K562 (cell line): ENCODE results near the gene AFF1. TPM values are rescaled to one million over a fixed set of nuclear protein-coding genes. Genes with fewer than 3 reads are reported as not detected.
A peak's percentile ranks its signal among the peaks of the same experiment; 100 is the strongest.

ENCODE experiments used
- BHLHE40 ChIP-seq: IDR thresholded peaks from 2 replicates; pipeline ENCODE4 v1.6.1; 2011; ENCODE audit warnings: low read length, improper control_type of control experiment
- ETV5 ChIP-seq: sonication (generic); formaldehyde crosslinking; IDR thresholded peaks from 2 replicates; pipeline ENCODE4 v1.4.0; 2020; ENCODE audit warnings: low read depth, mild to moderate bottlenecking, missing genetic modification reagents
- FOXJ2 ChIP-seq: fragments of 200-800 bp; sonication (Bioruptor generic); IDR thresholded peaks from 2 replicates; pipeline ENCODE4 v1.6.1; 2016; ENCODE audit warnings: missing genetic modification characterization, missing compliant biosample characterization
- FOXK2 ChIP-seq, 2 experiments: fragments of 450-650 bp; IDR thresholded peaks in 1 of 2; conservative IDR thresholded peaks in 1 of 2; 2 replicates each; pipeline ENCODE4 v1.6.1; 2016; ENCODE audit warnings: low read depth in 2 of 2, mild to moderate bottlenecking in 1 of 2
- GATA2 ChIP-seq: sonication (generic); formaldehyde crosslinking; IDR thresholded peaks from 2 replicates; pipeline ENCODE4 v1.4.0; 2020; ENCODE audit warnings: mild to moderate bottlenecking, missing genetic modification reagents
- MCM3 ChIP-seq: fragments of 450-650 bp; IDR thresholded peaks from 2 replicates; pipeline ENCODE4 v1.6.1; 2016
- MEIS2 ChIP-seq: fragments of 450-650 bp; IDR thresholded peaks from 2 replicates; pipeline ENCODE4 v1.6.1; 2014; ENCODE audit warnings: mild to moderate bottlenecking; ENCODE audit not compliant: partially characterized antibody
- NCOA1 ChIP-seq: fragments of 450-650 bp; IDR thresholded peaks from 2 replicates; pipeline ENCODE4 v1.6.1; 2016; ENCODE audit warnings: low read depth
- NCOA2 ChIP-seq, 2 experiments: fragments of 450-650 bp; IDR thresholded peaks; 2 replicates each; pipeline ENCODE4 v1.6.1; 2018; ENCODE audit warnings: mild to moderate bottlenecking in 2 of 2, moderate library complexity in 1 of 2; ENCODE audit not compliant: partially characterized antibody in 2 of 2
- NR2C2 ChIP-seq, 2 experiments: fragments of 200-800 bp in 1 of 2; sonication (Bioruptor generic) in 1 of 2; sonication (generic) in 1 of 2; formaldehyde crosslinking in 1 of 2; IDR thresholded peaks; 2 replicates each; pipeline versions ENCODE4 v1.6.1 to v1.8.0; 2016 to 2022; ENCODE audit warnings: mild to moderate bottlenecking in 1 of 2, missing compliant biosample characterization in 1 of 2, missing genetic modification characterization in 1 of 2, missing genetic modification reagents in 1 of 2
- PBX2 ChIP-seq, 2 experiments: IDR thresholded peaks in 1 of 2; conservative IDR thresholded peaks in 1 of 2; 2 replicates each; pipeline ENCODE4 v1.6.1; 2016; ENCODE audit warnings: low read depth in 2 of 2, mild to moderate bottlenecking in 1 of 2, missing compliant biosample characterization in 1 of 2, missing genetic modification characterization in 1 of 2, moderate library complexity in 1 of 2
- PHTF2 ChIP-seq: fragments of 250-450 bp; sonication (Bioruptor Pico); IDR thresholded peaks from 2 replicates; pipeline ENCODE4 v1.5.0; 2021; ENCODE audit warnings: mild to moderate bottlenecking
- RFX1 ChIP-seq: fragments of 450-650 bp; IDR thresholded peaks from 2 replicates; pipeline ENCODE4 v1.6.1; 2016; ENCODE audit warnings: mild to moderate bottlenecking, moderate library complexity
- SAP30 ChIP-seq: fragments of 200-600 bp; sonication (generic); IDR thresholded peaks from 2 replicates; pipeline ENCODE4 v1.6.1; 2012; ENCODE audit warnings: borderline replicate concordance, low read depth, mild to moderate bottlenecking, moderate library complexity, low read length, control low read depth, inconsistent platforms; ENCODE audit not compliant: insufficient read depth, poor library complexity, severe bottlenecking
- TCF3 ChIP-seq: sonication (generic); formaldehyde crosslinking; IDR thresholded peaks from 2 replicates; pipeline ENCODE4 v1.4.0; 2020; ENCODE audit warnings: mild to moderate bottlenecking, missing genetic modification reagents
- TFAM ChIP-seq: fragments of 250-450 bp; sonication (Bioruptor Pico); conservative IDR thresholded peaks from 2 replicates; pipeline ENCODE4 v1.5.0; 2021; ENCODE audit warnings: mild to moderate bottlenecking, moderate library complexity
- TOE1 ChIP-seq, 2 experiments: fragments of 450-650 bp in 1 of 2; sonication (generic) in 1 of 2; formaldehyde crosslinking in 1 of 2; IDR thresholded peaks; 2 replicates each; pipeline versions ENCODE4 v1.7.1 to v1.8.0; 2016 to 2022; ENCODE audit warnings: borderline replicate concordance in 2 of 2, mild to moderate bottlenecking in 2 of 2, antibody characterized with exemption in 1 of 2, inconsistent platforms in 1 of 2, low read depth in 1 of 2, missing genetic modification reagents in 1 of 2, moderate library complexity in 1 of 2
- ZBTB8A ChIP-seq: fragments of 450-650 bp; IDR thresholded peaks from 2 replicates; pipeline ENCODE4 v1.6.1; 2018; ENCODE audit warnings: mild to moderate bottlenecking, moderate library complexity; ENCODE audit not compliant: partially characterized antibody
- ZNF655 ChIP-seq: fragments of 250-450 bp; sonication (Bioruptor Pico); IDR thresholded peaks from 2 replicates; pipeline ENCODE4 v1.5.0; 2021
- ZSCAN29 ChIP-seq: fragments of 450-650 bp; IDR thresholded peaks from 2 replicates; pipeline ENCODE4 v1.6.1; 2017
- polyA plus RNA-seq, 8 experiments: library from polyadenylated mRNA; depleted of rRNA in 4 of 8; stranded (reverse) in 5 of 8; unstranded in 3 of 8; fragments of >200 nt; fragmentation: Nextera tagmentation in 2 of 8; fragmentation: Illumina TruSeq in 1 of 8; extraction: Ambion mirVana in 2 of 8; extraction: Trizol in 1 of 8; gene quantifications; 2 replicates each; pipeline versions ENCODE4 v1.2.1 to v1.2.3, GENCODE V29; 2011 to 2014; ENCODE audit warnings: inconsistent platforms in 1 of 8, missing spikeins in 1 of 8
- total RNA-seq, 7 experiments: library from RNA; depleted of rRNA in 6 of 7; stranded (reverse); fragments of >200 nt in 6 of 7; fragmentation: Illumina TruSeq in 2 of 7; extraction: Trizol in 2 of 7; gene quantifications; 2 replicates each; pipeline versions ENCODE4 v1.2.1 to v1.2.3, GENCODE V29; 2011 to 2021; ENCODE audit warnings: low replicate concordance in 1 of 7
- TF ChIP-seq, protein P1 (sequence below): fragments of 450-650 bp; IDR thresholded peaks from 2 replicates; pipeline ENCODE4 v1.6.1; 2016

The AFF1 gene
- total and polyA plus RNA-seq, 9 of the 15 experiments (the other 6 are each of a cell fraction or from before 2014, with no cell fraction given): 4.1 to 47.5 (median 17.2) TPM

- TF ChIP-seq, protein P1, sequence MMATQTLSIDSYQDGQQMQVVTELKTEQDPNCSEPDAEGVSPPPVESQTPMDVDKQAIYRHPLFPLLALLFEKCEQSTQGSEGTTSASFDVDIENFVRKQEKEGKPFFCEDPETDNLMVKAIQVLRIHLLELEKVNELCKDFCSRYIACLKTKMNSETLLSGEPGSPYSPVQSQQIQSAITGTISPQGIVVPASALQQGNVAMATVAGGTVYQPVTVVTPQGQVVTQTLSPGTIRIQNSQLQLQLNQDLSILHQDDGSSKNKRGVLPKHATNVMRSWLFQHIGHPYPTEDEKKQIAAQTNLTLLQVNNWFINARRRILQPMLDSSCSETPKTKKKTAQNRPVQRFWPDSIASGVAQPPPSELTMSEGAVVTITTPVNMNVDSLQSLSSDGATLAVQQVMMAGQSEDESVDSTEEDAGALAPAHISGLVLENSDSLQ: peak; percentile 82
- TF ChIP-seq FOXJ2 (tag) (peak; percentile 97), FOXK2 (conservative IDR thresholded peaks at IDR 0.05 in 1 of 2, IDR thresholded peaks at IDR 0.05 in 1 of 2; ENCODE audit: low read depth in 2 of 2) (0 out of 4 replicates have a peak, but pooled peaks of 1 of the 2 experiments have one; percentile 19), ETV5 (no peak), RFX1 (peak; percentile 25; the same call in 1 of the 2 replicates), PBX2 (CRISPR knock-in tag; IDR thresholded peaks at IDR 0.05; ENCODE audit: low read depth) (no peak), PBX2 (tag; conservative IDR thresholded peaks at IDR 0.05; ENCODE audit: low read depth) (peak; percentile 65), ZSCAN29 (no peak), NCOA2 (IDR thresholded peaks at IDR 0.05; ENCODE audit: partially characterized antibody in 2 of 2) (peak in 1 of 2 experiments; percentile 65), TOE1 (IDR thresholded peaks at IDR 0.05; ENCODE audit: borderline replicate concordance) (no peak), TOE1 (CRISPR knock-in tag; IDR thresholded peaks at IDR 0.05; ENCODE audit: borderline replicate concordance, low read depth) (no peak), MEIS2 (peak; percentile 92), NR2C2 (CRISPR knock-in tag; IDR thresholded peaks at IDR 0.05) (no peak), NR2C2 (tag; IDR thresholded peaks at IDR 0.05) (no peak), TFAM (CRISPR knock-in tag) (no peak), SAP30 (no peak), BHLHE40 (peak; percentile 7; the same call in 1 of the 2 replicates), NCOA1 (no peak), TCF3 (CRISPR knock-in tag) (peak; percentile 68), ZNF655 (CRISPR knock-in tag) (no peak), MCM3 (no peak), ZBTB8A (no peak), PHTF2 (no peak), GATA2 (peak; percentile 39; the same call in 1 of the 2 replicates)
Observed at GRCh38 chr4:86942185-86942666, 7.4 kb downstream of the AFF1 start (continued).
